GM10266 (cell line): ENCODE results near the gene C1R.

ENCODE experiments used
- DNase-seq: peaks from one replicate; pipeline ENCODE4 v3.0.0; 2012; ENCODE audit errors: extremely low spot score
- TF ChIP-seq, protein P1 (sequence below): IDR thresholded peaks from 2 replicates; pipeline ENCODE4 v1.5.1; 2012; ENCODE audit warnings: mild to moderate bottlenecking, low read depth; ENCODE audit not compliant: control insufficient read depth, insufficient read depth; ENCODE audit errors: missing control alignments

C1R gene

DNA sequence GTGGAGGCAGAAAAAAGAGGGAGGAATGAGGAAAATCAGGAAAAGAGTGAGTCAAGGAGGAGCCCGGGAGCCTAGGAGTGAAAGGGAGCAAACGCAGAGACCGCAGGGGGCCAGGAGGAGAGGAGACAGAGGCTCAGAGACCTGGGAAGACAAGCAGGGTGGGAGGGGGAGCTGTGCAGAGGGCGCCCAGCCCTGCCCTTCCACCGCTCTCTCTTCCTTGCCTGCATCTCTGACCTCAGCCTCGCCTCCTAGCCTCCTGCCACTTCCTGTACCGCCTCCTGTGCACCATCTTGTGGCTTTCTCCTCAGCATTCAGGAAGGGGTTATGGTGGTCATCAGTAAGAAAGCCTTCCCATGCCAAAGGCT lies 39.2 kb upstream of the C1R start:
- TF ChIP-seq, protein P1, sequence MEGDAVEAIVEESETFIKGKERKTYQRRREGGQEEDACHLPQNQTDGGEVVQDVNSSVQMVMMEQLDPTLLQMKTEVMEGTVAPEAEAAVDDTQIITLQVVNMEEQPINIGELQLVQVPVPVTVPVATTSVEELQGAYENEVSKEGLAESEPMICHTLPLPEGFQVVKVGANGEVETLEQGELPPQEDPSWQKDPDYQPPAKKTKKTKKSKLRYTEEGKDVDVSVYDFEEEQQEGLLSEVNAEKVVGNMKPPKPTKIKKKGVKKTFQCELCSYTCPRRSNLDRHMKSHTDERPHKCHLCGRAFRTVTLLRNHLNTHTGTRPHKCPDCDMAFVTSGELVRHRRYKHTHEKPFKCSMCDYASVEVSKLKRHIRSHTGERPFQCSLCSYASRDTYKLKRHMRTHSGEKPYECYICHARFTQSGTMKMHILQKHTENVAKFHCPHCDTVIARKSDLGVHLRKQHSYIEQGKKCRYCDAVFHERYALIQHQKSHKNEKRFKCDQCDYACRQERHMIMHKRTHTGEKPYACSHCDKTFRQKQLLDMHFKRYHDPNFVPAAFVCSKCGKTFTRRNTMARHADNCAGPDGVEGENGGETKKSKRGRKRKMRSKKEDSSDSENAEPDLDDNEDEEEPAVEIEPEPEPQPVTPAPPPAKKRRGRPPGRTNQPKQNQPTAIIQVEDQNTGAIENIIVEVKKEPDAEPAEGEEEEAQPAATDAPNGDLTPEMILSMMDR = no peak
- peak; percentile 33 for DNase-seq

DNA sequence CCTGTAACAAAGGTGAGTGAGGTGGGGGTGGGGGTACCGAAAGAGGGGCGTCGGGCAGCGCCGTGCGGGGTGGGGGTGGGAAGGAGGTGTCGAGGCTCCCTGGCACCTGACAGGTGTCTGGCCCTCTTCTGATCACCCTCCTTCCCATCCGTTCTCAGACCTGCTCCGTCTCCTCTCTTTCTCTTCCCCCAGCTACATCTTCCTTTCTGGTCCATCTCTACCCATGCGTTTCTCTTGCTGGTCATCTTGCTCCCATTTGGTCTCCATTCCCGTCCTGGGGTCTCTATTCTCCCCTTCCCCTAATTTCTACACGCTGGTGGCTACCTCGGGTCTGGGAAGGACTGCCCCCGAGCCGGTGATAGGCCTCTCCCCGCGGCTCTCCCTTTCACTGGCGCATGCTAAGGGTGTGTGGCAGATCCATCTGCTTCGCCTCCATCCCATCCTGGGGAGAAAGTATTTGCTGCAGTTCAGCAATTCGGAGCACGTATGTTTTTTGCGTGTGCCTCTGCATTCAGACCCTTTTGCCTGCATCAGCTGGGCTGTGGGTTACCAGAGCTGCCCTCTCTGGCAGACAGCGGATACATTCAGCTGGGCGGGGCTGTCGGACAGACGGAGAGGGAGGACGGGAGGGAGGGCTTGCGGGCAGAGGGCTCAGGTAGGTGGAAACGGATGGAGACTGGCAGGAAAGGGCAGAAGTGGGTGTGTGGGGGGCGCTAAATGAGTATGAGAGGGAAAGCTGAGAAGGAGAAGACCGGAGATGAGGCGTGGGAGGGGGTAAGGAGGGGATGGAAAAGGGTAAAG lies 38.7 kb upstream of the C1R start:
- TF ChIP-seq, protein P1 = no peak
- DNase-seq = peak; percentile 53

DNA sequence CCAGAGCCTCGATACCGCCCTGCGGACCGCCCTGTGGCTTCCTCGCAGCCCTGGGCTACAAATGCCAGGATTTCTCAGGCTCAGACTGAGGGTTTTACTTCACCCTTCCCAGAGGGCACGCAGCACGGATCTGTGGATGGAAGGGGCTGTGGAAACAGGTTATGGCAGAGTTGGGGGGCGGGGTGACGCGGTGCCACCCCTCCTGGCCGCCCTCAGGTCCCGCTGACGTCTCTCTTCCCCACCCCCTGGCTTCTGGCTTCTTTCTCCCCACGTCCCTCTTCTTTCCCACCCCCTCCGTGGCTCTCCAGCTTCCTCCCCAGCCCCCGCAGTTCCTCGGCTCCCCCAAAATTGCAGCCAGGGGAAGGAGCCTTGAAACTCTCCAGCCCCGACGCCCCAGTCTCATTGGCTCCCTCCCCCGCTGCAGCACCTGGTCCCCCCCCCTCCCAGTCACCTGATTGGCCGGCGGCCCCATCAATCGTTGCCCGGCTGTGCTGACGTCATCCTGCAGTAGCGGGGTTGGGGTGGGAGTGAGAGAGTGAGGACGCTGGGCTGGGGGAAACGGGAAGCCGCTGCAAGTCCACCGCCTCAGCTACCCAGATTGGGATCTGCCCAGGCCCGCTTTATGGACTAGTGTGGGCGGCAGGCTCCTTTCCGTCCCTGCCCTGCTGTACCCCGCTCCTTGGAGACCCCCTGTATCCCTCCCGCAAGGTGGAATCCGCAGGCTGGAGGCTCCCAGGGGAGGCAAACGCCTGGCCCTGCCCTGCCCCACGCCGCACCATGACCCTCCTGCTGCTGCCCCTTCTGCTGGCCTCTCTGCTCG lies 37.8 kb upstream of the C1R start, which contains the start of gene CLSTN3:
Gene CLSTN3, plus strand, starts transcription at position 500 of the 820 bp plus-strand sequence. Its CDS starts 278 bp downstream, at position 778.
- TF ChIP-seq, protein P1 = no peak
- DNase-seq = peak; percentile 97

GRCh38 chr12:7129287-7129871 lies 37.1 kb upstream of the C1R start:
- DNase-seq = no peak
- TF ChIP-seq, protein P1 = no peak

DNA sequence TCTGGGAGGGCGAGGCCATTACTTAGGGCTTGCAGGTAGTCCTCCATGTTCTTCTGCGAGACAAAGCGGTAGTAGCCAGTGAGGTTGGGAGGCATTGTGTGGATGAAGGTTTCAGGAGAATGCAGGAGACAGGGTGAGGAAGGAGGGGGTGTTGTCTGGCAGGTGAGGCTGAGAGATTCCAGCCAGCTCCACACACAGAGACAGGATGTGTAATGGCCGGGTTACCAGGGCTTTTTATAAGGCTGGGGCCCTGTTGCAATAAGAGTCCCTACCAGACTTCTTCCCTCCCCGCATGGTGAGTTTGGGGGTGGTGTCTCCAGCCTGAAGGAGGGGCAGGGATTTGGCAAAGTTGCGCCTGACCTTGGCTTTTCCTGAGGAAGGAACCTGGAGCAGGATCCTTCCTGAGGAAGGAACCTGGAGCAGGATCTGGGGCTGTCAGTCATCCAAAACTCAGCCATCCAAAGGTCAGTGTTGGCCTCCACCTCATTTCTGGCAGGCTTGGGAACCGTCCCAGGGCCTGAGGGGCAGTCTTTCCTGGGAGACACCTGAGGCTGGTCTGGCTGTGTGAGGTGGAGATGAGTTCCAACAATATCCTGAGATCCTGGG lies 36.5 kb upstream of the C1R start, which contains the start of gene RBP5:
Gene RBP5, minus strand, starts transcription at position 209 of the 606 bp plus-strand sequence. Its CDS starts 114 bp downstream, at position 95.
- DNase-seq = no peak
- TF ChIP-seq, protein P1 = no peak

DNA sequence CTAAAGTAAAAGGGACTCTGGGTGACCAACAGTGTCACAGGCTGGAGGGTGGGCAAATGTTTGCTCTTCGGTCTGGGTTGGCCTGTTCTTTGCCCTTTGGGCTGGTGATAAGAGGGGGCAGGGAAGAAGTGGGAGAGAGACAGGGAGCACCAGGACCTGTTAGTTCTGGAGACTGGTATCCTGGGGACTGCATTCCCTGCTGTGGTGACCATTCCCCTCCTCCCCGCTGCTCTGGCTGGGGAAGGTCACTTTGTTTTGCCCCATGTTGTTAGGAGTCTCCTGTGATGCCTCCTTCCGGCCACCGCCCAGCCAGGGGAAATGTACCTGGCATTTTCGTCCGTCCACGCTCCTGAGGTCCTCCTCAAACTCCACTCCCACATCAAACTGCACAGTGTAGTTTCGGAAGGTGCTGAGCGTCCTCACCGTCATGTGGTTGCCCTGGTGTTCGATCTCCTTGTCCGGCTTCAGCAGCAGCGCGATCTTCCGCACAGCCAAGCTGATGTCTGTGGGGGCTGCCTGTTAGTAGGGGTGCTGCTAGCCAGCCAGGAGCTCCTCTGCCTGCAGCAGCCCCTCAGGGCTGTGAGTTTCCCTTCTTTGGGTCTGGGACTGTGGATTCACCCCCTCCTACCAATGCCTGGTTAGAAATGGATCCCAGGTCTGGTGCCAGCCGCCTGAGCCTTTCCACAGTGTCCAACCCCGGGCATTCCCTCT lies 35.8 kb upstream of the C1R start:
- TF ChIP-seq, protein P1 = no peak
- no peak for DNase-seq
